Stimulated activated CD4-positive, alpha-beta T cell treated with anti-CD3 and anti-CD28 coated beads, Interleukin-2, amount 100 ng/mL, for 4 hours (primary cell): ENCODE data around the gene STPG4.
"Not testable (repeated sequence)": the region's sequence is repeated elsewhere in the genome, so short reads cannot be mapped to it uniquely, and the experiment has no call there.

ENCODE experiments used
- DNase-seq: peaks from one replicate; pipeline ENCODE4 v3.0.0-alpha.2; 2020; ENCODE audit warnings: low read depth

Gene STPG4

DNA sequence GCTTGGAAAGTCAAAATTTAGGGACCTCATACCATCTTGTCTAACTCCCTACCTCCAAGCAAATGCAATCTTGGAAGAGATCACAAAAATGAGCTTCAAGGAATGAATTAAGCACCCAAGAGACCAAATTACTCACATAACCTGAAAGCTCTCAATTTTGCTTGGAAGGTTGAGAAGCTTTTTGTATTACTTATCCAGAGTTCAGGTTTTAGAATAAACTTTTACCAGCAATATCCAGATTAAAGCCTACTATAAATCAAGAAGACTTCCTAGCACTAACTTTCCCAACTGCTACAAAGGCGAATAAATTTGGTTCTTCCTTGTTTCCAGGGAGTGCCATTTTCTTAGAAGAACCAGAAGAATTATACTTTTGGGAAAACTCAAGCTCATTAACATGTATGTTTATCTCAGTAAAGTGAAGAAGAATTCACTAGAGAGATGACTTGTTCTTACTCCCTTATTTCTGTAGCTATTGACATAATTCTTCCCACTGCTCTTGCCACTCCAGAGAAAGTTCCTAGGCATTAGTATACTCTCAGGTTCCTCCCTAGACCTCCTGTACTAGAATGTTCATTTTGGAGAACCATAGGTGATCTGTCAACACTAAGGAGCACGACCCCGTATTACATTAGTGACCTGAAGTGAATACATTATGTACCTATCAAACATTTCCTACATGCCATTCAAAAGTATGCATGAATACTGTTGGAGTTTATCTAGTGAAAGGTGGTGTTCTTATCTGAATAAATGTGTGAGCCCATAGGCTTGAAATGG, 18.0 kb upstream of the STPG4 start:
- DNase-seq = no peak

DNA sequence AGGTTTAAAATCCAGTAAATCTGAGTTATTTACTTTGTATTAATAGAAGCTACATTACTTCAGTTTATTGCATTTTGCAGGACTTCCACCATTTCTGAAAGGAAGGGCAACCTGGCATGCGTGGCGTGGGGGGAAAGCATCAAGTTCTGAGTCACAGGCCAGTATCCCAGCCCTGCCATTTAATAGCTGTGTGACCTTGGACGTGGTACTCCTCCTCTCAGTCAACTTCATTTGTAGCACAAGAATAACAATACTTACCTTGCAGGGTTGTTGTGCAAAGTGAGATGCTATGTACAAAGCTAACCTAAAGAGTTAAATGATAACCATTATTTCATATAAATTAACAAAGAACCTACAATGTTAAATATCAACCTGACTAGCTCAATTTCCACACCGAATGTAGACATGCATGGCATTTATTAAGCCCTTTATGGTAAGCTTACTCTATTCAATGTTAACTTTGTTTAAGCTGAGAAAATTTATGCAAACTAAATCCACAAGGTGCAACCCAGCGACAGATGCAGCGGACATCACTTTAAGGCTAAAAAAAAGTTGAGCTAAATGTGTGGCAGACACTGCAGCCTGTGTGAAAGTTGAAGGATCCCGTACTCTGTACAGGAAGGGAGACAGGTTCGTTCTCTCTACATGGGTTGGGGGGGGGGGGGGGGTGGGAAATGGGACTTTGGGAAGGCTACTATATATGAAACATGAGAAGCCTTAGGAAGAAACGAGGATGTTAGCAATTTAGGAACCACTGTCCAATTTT, 17.2 kb upstream of the STPG4 start:
- no peak for DNase-seq

DNA sequence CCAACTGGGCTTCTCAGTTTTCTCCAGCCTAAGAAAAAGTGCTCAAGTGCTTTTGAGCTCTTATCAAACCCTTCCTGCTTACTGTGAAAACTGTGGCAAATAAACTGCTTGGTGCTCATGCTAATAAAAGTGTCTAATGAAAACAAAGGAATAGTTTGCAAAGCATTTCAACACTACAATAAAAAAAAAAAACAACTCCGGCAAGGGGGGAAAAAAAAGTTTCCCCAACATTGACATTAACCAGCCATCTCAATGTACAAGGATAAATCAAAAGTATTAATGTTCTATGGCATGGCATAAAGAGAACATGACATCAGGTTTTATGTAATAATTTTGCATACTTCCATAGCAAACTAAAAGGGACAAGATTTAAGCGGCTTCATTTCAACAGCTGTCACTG, 14.7 kb upstream of the STPG4 start:
- no peak for DNase-seq

DNA sequence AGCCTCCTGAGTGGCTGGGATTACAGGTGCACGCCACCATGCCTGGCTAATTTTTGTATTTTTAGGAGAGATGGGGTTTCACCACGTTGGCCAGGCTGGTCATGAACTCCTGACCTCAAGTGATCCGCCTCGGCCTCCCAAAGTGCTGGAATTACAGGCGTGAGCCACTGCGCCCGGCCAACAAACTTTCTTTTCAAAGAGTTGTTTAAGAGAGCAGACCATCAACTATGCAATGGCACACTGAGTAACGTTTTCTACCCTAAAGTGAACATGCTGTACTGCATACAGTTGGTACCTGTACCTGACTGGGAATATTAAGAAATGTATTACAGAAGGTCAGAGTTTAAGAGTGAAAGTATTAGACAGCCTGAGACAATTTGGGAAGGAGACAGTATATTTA, 13.8 kb upstream of the STPG4 start:
- not testable (repeated sequence) for DNase-seq

DNA sequence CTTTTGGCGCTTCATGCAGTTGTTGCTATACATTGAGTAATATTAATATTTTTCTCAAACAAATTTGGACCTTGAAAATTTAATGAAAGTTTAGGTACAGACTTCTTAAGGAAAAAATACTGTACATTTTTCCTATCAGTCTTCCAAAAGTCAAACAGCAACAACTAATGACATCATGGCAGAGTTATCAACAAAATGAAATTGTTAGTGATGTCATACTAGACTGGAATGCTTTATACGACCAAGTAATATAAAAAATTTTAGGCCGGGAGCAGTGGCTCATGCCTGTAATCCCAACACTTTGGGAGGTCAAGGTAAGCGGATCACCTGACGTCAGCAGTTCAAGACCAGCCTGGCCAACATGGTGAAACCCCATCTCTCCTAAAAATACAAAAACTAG, 12.0 kb upstream of the STPG4 start:
- DNase-seq = no peak

DNA sequence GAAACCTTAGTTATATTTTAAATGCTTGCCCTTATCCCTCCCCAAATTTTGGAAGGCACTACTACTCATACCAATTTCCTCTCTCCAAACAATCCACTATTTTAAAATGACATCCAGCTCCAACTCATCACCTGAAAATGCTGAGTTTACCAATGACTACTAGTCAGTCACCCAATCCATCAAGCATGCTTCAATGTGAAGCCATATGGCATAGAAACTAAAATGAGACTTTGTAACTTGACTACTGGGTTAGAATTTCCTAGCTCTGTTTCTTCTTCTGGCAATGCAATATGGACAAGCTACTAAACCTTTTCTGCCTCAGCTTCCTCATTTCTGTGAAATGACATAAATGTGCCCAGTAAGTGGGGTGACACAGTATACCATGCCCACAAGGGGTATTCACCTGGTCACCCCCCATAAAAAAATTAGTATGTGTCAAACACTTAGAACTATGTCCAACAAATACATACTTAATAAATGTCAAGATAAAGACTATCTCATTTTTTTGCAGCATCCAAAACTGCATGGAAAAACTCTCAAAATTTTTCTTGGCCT, 10.0 kb upstream of the STPG4 start:
- DNase-seq = no peak

DNA sequence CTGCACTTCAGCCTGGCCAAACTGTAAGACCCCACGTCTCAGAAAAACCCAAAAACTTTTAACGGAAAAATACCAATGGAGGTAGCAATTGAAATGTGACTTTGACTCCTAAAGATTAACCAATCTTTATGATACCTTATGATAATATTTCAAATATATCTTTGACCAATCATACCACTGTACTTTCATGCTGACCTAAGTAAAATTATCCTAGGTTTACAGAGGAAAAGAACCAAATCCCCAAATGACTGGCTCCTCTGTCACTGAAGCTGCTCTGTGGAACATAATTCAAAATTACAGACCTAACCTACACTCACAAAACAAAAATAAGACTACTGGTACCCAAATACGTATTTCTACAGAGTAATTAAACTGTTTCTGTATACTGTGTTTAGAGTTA, 7.7 kb upstream of the STPG4 start:
- no peak for DNase-seq

DNA sequence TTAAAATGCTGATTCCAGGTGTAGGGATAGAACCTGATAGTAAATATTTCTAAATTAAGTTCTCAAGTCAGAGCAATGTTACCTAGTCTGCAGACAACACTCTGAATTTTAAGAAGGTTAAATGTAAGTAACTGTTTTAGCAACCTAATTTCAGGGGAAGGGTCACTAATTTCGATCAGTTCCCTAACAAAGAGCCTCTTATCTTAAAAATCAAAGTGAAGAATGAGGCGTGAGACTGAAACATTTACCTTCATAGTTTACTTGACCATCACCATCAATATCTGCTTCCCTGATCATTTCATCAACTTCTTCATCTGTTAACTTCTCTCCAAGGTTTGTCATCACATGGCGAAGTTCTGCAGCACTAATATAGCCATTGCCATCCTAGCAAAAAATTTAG, 6.4 kb upstream of the STPG4 start:
- no peak for DNase-seq

DNA sequence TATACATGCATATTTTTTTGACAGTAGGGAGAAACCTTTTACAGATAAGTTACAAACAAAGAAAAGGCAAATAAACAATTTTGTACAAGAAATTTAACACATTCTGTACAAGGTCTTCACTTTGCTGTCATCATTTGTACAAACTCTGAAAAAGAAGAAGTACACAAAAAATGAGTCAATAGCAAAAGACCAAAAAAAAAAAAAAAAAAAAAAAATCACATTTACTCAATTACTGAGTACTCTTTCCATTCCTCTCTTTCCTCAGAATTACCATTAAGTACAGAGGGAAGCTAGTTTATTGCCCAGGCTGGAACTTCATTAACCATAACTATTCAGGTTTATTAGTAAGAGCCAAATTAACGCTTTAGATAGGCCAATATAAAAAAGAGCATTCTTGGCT, 5.6 kb upstream of the STPG4 start:
- DNase-seq = no peak

DNA sequence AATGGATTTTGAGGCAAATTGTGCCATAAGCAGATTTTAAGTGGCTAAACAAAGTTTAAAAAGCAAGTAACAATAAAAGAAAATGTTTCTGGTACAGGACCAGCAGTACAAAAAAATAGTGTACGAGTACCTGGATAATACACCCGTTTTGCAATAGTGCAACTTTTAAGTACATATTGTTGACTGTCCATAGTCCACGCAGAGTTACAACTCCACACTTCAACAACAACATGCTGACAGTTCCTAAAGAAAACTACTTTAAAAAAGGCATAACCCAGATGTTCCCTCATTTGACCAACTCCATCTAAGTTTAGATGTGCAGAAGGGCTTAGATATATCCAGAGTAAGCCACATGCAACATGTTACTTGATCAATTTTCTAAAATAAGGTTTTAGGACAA, 5.1 kb upstream of the STPG4 start:
- no peak for DNase-seq

DNA sequence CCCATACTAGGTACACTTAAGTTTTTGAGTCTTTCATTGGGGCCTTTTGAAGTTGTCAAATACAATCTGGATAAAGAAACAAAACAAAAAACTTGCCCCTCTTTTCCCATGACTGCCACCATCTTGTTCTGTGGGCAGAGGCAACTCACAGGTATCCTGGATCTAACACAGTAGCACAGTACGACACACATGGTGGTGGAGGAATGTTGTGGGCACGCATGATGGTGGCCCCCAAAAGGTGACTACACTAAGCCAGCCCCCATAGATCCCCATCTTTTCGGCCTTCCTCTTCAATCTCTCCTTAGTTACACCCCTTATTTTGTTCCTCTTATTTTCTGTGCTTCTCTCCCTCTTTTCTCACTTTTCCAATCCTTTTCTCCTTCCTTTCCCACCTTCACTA, 4.5 kb upstream of the STPG4 start:
- DNase-seq = no peak

DNA sequence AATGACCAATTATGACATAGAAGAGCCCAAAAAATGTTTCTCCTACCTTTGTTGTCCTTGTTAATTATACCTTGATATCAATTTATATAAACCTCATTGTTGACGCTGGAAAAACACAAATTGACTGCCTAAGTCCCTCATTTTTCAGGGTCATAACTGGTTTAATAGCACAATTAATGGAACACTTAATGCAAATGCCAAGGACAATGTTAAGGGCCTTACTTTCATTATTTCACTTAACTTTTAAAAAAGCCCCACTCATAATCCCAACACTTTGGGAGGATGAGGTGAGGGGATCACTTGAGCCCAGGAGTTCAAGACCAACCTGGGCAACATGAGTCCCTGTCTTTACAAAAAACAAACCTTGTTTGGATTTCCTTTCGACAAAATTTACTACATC, 3.5 kb upstream of the STPG4 start:
- no peak for DNase-seq

DNA sequence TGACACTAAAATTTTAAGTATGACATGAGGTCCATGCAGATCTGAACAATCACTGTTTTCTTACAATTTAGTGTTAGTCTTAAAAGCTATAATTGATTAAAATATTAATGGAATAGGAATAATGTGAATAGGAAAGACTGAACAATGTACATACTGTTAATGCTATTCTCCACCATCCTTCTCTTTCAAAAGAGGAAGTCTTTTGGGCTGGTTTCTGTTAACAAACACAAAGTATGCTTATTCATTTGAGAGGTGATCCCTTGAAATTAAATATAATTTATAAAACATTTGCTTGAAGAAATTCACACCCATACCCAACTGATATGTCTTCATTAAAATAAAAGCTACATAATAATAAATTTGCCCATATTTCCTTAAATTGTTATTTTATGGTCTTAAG, 2.3 kb downstream of the STPG4 start:
- DNase-seq = no peak

DNA sequence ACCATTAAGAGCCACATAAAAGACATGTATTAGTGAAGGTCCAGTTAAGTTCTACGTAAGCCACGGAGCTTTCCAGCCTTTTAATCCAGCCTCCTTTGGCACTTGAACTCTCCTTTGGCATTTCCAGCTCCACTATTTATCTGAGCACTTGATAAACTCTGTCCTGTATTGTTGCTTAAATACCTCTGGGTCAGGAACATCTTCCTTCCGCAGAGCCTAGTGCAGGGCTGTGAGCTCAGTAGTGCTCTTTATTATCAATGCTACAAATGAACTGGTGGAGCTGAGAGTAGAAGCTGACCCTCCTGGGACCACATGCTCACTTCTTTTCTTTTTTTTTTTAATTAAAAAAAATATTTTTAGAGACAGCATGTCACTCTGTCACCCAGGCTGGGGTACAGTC, 4.9 kb downstream of the STPG4 start:
- DNase-seq = no peak

DNA sequence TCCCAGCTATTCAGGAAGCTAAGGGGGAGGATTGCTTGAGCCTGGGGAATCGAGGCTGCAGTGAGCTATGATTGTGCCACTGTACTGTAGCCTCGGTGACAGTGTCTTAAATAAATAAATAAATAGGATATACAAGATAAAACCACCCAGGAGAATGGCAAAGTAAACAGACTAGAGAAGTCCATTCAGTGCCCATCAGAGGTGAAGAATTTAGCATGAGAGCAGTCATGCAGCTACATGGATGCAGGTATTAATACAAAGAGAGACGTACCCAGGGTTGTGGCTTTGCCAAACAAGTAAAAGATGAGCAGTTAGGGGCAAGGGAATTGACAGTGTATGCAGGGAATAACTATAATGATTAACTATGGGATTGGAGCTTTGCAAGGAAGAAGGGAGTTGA, 8.1 kb downstream of the STPG4 start:
- DNase-seq = no peak

DNA sequence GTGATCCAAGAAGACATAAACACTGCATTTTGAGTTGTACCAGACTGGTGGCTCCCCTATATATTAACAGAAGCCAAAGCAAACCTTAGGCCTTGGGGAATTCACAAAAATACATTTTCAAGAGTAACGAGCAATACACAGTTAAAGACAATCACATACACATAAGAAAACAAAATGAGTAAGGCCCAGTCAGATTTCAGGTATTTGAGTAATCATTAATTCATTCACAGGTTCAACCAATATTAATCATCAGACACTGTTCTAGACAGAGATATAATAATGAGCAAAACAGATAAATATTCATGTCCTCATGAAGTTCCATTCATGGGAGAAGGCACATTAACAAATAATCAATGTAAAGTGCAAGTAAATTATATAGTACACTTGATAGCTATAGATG, 9.6 kb downstream of the STPG4 start:
- no peak for DNase-seq

DNA sequence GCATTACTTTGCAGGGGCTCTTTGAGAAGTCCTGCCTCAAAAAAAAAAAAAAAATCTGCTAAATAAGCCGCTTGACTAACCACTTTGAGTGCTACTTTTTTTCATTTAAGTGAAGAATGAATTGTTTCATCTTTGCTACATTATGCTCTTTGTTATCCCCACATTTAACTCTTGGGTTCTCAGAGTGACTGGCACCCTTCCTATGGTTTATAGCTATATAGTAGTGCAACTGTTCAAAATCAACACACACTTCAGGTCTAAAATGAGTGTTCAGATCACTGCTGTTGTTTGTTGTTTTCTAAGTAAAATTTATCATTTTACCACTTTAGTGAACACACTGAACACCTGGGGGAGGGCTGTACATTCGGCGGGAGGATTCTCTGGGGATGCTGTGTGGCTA, 13.6 kb downstream of the STPG4 start:
- DNase-seq = no peak

DNA sequence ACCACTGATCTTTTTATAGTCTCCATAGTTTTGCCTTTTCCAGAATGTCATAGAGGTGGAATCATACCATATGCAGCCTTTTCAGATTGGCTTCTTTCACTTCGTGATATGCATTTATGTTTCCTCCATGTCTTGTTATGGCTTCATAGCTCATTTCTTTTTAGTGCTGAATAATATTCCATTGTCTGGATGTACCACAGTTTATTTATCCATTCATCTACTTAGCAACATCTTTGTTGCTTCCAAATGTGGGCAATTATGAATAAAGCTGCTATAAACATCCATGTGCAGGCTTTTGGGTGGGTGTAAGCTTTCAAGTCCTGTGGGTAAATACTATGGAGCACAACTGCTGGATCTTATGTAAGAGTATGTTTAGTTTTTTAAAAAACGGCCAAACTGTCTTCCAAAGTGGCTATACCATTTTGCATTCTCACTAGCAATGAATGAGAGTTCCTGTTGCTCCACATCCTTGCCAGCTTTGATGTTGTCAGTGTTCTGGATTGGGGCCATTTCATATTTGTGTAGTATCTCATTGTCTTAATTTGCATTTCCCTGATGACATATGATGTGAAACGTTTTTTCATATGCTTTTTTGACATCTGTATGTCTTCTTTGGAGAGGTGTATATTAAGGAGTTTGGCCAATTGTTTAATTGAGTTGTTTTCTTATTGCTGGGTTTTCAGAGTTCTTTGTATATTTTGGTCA, 20.6 kb downstream of the STPG4 start:
- DNase-seq = no peak

DNA sequence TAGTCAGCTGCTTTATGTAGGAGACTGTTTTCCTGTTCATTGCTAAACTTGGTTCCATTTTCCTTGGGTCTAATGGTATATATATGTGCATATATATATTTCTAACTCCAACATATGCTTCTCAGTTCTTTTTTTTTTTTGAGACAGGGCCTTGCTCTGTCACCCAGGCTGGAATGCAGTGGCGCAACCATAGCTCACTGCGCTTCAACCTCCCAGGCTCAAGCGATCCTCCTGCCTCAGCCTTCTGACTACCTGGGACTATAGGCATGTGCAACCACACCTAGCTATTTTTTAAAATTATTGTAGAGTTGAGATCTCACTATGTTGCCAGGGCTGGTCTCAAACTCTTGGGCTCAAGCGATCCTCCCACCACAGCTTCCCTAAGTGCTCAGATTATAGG, 22.1 kb downstream of the STPG4 start:
- DNase-seq = no peak

DNA sequence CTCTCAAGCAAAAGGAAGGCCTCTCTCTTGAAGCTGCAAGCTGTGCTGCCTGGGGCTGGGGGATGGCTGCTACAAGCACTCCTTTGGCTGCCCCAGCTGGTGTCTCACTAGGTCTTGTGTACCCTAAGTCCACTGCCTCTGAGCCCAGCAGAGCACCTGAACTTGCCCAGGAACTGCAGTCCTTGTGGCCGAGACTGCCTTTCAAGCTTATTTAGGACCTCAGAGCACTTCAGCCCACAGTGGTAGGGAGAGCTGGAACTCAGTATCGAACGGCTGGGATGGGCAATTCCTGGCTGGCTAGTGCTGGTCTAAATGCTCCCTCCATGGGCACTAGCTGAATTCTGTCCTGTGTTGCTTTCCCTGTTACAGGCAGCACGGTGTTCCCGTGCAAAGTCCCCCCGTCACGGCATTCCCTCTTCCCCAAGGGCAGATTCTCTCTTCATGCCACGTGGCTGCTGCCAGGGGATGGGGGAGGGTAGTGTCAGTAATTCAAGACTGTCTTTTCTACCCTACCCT, 25.9 kb downstream of the STPG4 start:
- no peak for DNase-seq

DNA sequence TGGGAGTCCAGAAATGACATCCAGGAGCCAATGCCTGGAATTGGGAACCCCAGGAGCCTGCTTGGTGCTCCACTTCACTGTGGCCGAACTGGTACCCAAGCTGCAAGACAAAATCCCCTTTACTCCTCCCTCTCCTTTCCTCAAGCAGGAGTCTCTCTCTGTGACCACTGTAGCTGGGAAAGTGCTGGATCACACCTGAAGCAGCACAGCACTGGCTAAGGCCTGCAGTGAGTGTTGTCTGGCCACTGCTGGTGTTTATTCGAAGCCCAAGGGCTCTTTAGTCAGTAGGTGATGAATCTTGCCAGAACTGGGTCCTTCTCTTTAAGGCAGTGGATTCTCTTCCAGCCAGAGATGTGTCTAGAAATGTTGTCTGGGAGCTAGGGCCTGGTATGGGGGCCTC, 26.4 kb downstream of the STPG4 start:
- DNase-seq = no peak

DNA sequence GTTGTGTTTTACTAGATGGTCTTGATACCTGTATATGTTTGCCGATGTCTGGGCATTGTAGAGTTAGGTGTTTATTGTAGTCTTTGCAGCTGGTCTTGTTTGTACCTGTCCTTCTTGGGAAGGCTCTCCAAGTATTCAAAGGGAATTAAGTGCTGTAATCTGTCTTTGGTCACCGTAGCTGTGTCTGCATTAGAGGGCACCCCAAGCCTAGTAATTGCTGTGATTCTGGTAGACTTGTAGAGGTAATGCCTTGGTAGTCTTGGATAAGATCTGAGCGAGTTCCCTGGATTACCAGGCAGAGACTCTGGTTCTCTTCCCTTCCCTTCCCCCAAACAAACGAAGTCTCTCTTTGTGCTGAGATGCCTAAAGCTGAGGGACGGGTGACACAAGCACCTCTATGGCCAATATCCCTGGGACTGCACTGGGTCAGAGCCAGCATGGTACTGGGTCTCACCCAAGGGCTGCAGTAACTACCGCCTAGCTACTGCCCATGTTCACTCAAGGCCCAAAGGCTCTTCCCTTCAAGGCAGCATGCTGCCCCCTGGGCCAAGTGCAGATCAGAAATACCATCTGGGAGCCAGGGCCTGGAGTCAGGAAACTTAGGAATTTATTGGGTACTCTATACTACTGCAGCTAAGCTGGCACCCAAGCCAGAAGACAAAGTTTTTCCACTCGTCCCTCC, 27.1 kb downstream of the STPG4 start:
- DNase-seq = no peak
